ENCODE results near the gene ATXN10. TPM values are rescaled to one million over a fixed set of nuclear protein-coding genes. Genes with fewer than 3 reads are reported as not detected.

ATXN10 gene
- total RNA-seq, 1 donor from 2014 or later: 59.6 TPM

- DNase-seq (ENCODE audit: low read depth in 2 of 2): no peak
These were observed 146.9 kb downstream of the ATXN10 start for GRCh38 chr22:45818424-45819085.

GRCh38 chr22:45819305-45819704 lies 147.7 kb downstream of the ATXN10 start:
- no peak for DNase-seq (ENCODE audit: low read depth in 2 of 2)

- peak; percentile 5 to 48 for DNase-seq (ENCODE audit: low read depth in 2 of 2)
These were observed 151.7 kb downstream of the ATXN10 start for GRCh38 chr22:45823336-45823735.

GRCh38 chr22:45826520-45826919 lies 154.9 kb downstream of the ATXN10 start:
- no peak for DNase-seq (ENCODE audit: low read depth in 2 of 2)

- no peak for DNase-seq (ENCODE audit: low read depth in 2 of 2)
These were observed 157.2 kb downstream of the ATXN10 start for GRCh38 chr22:45828841-45829240.

- peak in 1 of 2 donors; percentile 52 for DNase-seq (ENCODE audit: low read depth in 2 of 2)
These were observed 159.1 kb downstream of the ATXN10 start for GRCh38 chr22:45830531-45831245.

- peak in 1 of 2 donors; percentile 29 for DNase-seq (ENCODE audit: low read depth in 2 of 2)
These were observed 159.8 kb downstream of the ATXN10 start for GRCh38 chr22:45831394-45831793.

- DNase-seq (ENCODE audit: low read depth in 2 of 2): no peak
These were observed 160.5 kb downstream of the ATXN10 start for GRCh38 chr22:45832180-45832579.

- no peak for DNase-seq (ENCODE audit: low read depth in 2 of 2)
These were observed 161.4 kb downstream of the ATXN10 start for GRCh38 chr22:45832959-45833580.

- no peak for DNase-seq (ENCODE audit: low read depth in 2 of 2)
These were observed 162.0 kb downstream of the ATXN10 start for GRCh38 chr22:45833613-45834012.

- no peak for DNase-seq (ENCODE audit: low read depth in 2 of 2)
These were observed 162.6 kb downstream of the ATXN10 start for GRCh38 chr22:45834241-45834640.

GRCh38 chr22:45834795-45835194 lies 163.2 kb downstream of the ATXN10 start:
- no peak for DNase-seq (ENCODE audit: low read depth in 2 of 2)

GRCh38 chr22:45836418-45837169 lies 165.0 kb downstream of the ATXN10 start:
- DNase-seq (ENCODE audit: low read depth in 2 of 2): no peak

GRCh38 chr22:45837508-45837907 lies 165.9 kb downstream of the ATXN10 start:
- DNase-seq (ENCODE audit: low read depth in 2 of 2): no peak

- no peak for DNase-seq (ENCODE audit: low read depth in 2 of 2)
These were observed 166.8 kb downstream of the ATXN10 start for GRCh38 chr22:45838305-45838887.

- no peak for DNase-seq (ENCODE audit: low read depth in 2 of 2)
These were observed 168.8 kb downstream of the ATXN10 start for GRCh38 chr22:45840483-45840882.

- DNase-seq (ENCODE audit: low read depth in 2 of 2): no peak
These were observed 170.8 kb downstream of the ATXN10 start for GRCh38 chr22:45842291-45842991.

- no peak for DNase-seq (ENCODE audit: low read depth in 2 of 2)
These were observed 171.4 kb downstream of the ATXN10 start for GRCh38 chr22:45843031-45843430.

- no peak for DNase-seq (ENCODE audit: low read depth in 2 of 2)
These were observed 172.4 kb downstream of the ATXN10 start for GRCh38 chr22:45843986-45844385.

- no peak for DNase-seq (ENCODE audit: low read depth in 2 of 2)
These were observed 173.4 kb downstream of the ATXN10 start for GRCh38 chr22:45845076-45845487.

- DNase-seq (ENCODE audit: low read depth in 2 of 2): no peak
These were observed 175.3 kb downstream of the ATXN10 start for GRCh38 chr22:45846952-45847351.
